Liver (tissue), 3 donors: ENCODE measurements around the gene HYLS1.

ENCODE experiments used
- ATF3 ChIP-seq: IDR thresholded peaks from 2 replicates; pipeline ENCODE4 v1.6.1; 2016; ENCODE audit warnings: antibody characterized with exemption
- EGR1 ChIP-seq, 2 donors: IDR thresholded peaks; 2 replicates each; pipeline ENCODE4 v1.6.1; 2016 to 2018; ENCODE audit warnings: antibody characterized with exemption in 2 of 2, low read depth in 2 of 2
- FOXA1 ChIP-seq: IDR thresholded peaks from 2 replicates; pipeline ENCODE4 v1.6.1; 2016; ENCODE audit warnings: antibody characterized with exemption
- HNF4G ChIP-seq: IDR thresholded peaks from 2 replicates; pipeline ENCODE4 v1.6.1; 2016; ENCODE audit warnings: antibody characterized with exemption
- JUND ChIP-seq, 2 donors: IDR thresholded peaks; 2 replicates each; pipeline ENCODE4 v1.6.1; 2016; ENCODE audit warnings: antibody characterized with exemption in 2 of 2
- RAD21 ChIP-seq, 2 donors: IDR thresholded peaks; 2 replicates each; pipeline ENCODE4 v1.6.1; 2016; ENCODE audit warnings: antibody characterized with exemption in 2 of 2, mild to moderate bottlenecking in 2 of 2
- REST ChIP-seq: IDR thresholded peaks from 2 replicates; pipeline ENCODE4 v1.6.1; 2016; ENCODE audit warnings: antibody characterized with exemption, mild to moderate bottlenecking
- RXRA ChIP-seq, 2 donors: IDR thresholded peaks; 2 replicates each; pipeline ENCODE4 v1.6.1; 2017 to 2018; ENCODE audit warnings: antibody characterized with exemption in 2 of 2, mild to moderate bottlenecking in 1 of 2
- SP1 ChIP-seq: IDR thresholded peaks from 2 replicates; pipeline ENCODE4 v1.6.1; 2018; ENCODE audit warnings: antibody characterized with exemption, mild to moderate bottlenecking
- TAF1 ChIP-seq: conservative IDR thresholded peaks from 2 replicates; pipeline ENCODE4 v1.6.1; 2016; ENCODE audit warnings: antibody characterized with exemption, mild to moderate bottlenecking
- YY1 ChIP-seq: IDR thresholded peaks from 2 replicates; pipeline ENCODE4 v1.6.1; 2016; ENCODE audit warnings: antibody characterized with exemption, mild to moderate bottlenecking
- TF ChIP-seq, protein P1 (sequence below): fragments of 150-350 bp; IDR thresholded peaks from 2 replicates; pipeline ENCODE4 v1.5.1; 2017; ENCODE audit warnings: improper control_type of control experiment, low read depth, low read length; ENCODE audit not compliant: missing input control
- TF ChIP-seq, protein P2 (sequence below): IDR thresholded peaks from 2 replicates; pipeline ENCODE4 v1.6.1; 2016; ENCODE audit warnings: antibody characterized with exemption
- donor health status: healthy.
- donor health status: healthy.

- TF ChIP-seq, protein P1, sequence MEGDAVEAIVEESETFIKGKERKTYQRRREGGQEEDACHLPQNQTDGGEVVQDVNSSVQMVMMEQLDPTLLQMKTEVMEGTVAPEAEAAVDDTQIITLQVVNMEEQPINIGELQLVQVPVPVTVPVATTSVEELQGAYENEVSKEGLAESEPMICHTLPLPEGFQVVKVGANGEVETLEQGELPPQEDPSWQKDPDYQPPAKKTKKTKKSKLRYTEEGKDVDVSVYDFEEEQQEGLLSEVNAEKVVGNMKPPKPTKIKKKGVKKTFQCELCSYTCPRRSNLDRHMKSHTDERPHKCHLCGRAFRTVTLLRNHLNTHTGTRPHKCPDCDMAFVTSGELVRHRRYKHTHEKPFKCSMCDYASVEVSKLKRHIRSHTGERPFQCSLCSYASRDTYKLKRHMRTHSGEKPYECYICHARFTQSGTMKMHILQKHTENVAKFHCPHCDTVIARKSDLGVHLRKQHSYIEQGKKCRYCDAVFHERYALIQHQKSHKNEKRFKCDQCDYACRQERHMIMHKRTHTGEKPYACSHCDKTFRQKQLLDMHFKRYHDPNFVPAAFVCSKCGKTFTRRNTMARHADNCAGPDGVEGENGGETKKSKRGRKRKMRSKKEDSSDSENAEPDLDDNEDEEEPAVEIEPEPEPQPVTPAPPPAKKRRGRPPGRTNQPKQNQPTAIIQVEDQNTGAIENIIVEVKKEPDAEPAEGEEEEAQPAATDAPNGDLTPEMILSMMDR, result no peak
- no peak for TF ChIP-seq REST
- no peak for TF ChIP-seq TAF1
- no peak for TF ChIP-seq EGR1 (IDR thresholded peaks at IDR 0.05; ENCODE audit: low read depth in 2 of 2)
- no peak for TF ChIP-seq RAD21 (IDR thresholded peaks at IDR 0.05)
- TF ChIP-seq ATF3, result no peak
- no peak for TF ChIP-seq SP1
- TF ChIP-seq HNF4G, result no peak
- TF ChIP-seq FOXA1, result no peak
- TF ChIP-seq, protein P2, sequence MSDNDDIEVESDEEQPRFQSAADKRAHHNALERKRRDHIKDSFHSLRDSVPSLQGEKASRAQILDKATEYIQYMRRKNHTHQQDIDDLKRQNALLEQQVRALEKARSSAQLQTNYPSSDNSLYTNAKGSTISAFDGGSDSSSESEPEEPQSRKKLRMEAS, result no peak
- no peak for TF ChIP-seq YY1
- no peak for TF ChIP-seq RXRA (IDR thresholded peaks at IDR 0.05)
- no peak for TF ChIP-seq JUND (IDR thresholded peaks at IDR 0.05)
Measured at GRCh38 chr11:125923633-125924032, 36.2 kb downstream of the HYLS1 start.
